Iris pigment epithelial cell (primary cell): Measurements from ENCODE around the gene KLK14.

Experiments used
- DNase-seq: peaks from one replicate; pipeline ENCODE4 v3.0.0-alpha.2; 2011; ENCODE audit warnings: low read depth

Gene KLK14

GRCh38 chr19:51082611-51083010 is at the start of gene KLK14:
Gene KLK14 (minus strand): TSS chr19:51082887. CDS start chr19:51082614, 273 bp downstream.
- DNase-seq, result no peak

- peak; percentile 68 for DNase-seq
These were observed 49.3 kb upstream of the KLK14 start for GRCh38 chr19:51131780-51132680.

GRCh38 chr19:51129716-51130115 is 47.0 kb upstream of the KLK14 start:
- no peak for DNase-seq

GRCh38 chr19:51128227-51128626 is 45.5 kb upstream of the KLK14 start:
- no peak for DNase-seq

GRCh38 chr19:51127755-51128154 is 45.1 kb upstream of the KLK14 start:
- DNase-seq, result peak; percentile 26

GRCh38 chr19:51127032-51127431 is 44.3 kb upstream of the KLK14 start:
- DNase-seq, result no peak

- no peak for DNase-seq
These were observed 42.9 kb upstream of the KLK14 start for GRCh38 chr19:51125421-51126075.

GRCh38 chr19:51124729-51125128 is 42.0 kb upstream of the KLK14 start, which contains the start of gene SIGLEC9:
Gene SIGLEC9 (plus strand): TSS chr19:51124906. CDS start chr19:51124975, 69 bp downstream.
- no peak for DNase-seq

GRCh38 chr19:51124216-51124615 is 41.5 kb upstream of the KLK14 start:
- DNase-seq, result no peak

GRCh38 chr19:51123802-51124201 is 41.1 kb upstream of the KLK14 start:
- DNase-seq, result no peak

- no peak for DNase-seq
These were observed 40.7 kb upstream of the KLK14 start for GRCh38 chr19:51123381-51123800.

GRCh38 chr19:51122112-51122981 is 39.7 kb upstream of the KLK14 start:
- no peak for DNase-seq

GRCh38 chr19:51121257-51121656 is 38.6 kb upstream of the KLK14 start:
- DNase-seq, result no peak

GRCh38 chr19:51120160-51120559 is 37.5 kb upstream of the KLK14 start:
- DNase-seq, result no peak

GRCh38 chr19:51119611-51120010 is 36.9 kb upstream of the KLK14 start:
- no peak for DNase-seq

- no peak for DNase-seq
These were observed 36.4 kb upstream of the KLK14 start for GRCh38 chr19:51119101-51119500.

- no peak for DNase-seq
These were observed 34.1 kb upstream of the KLK14 start for GRCh38 chr19:51116736-51117286.

GRCh38 chr19:51114087-51114729 is 31.5 kb upstream of the KLK14 start:
- no peak for DNase-seq

- DNase-seq, result no peak
These were observed 28.9 kb upstream of the KLK14 start for GRCh38 chr19:51111606-51112005.

GRCh38 chr19:51110666-51110971 is 27.9 kb upstream of the KLK14 start:
- DNase-seq, result no peak

- no peak for DNase-seq
These were observed 26.1 kb upstream of the KLK14 start for GRCh38 chr19:51108805-51109146.
